ENCODE results near the gene PRKG1.
"Not testable (repeated sequence)": the region's sequence is repeated elsewhere in the genome, so short reads cannot be mapped to it uniquely, and the experiment has no call there.

The PRKG1 gene

GRCh38 chr10:51231754-51232153, 157.5 kb downstream of the PRKG1 start:
- no peak for DNase-seq

- DNase-seq, result no peak
Observed at GRCh38 chr10:51233337-51234100, 159.2 kb downstream of the PRKG1 start.

DNA sequence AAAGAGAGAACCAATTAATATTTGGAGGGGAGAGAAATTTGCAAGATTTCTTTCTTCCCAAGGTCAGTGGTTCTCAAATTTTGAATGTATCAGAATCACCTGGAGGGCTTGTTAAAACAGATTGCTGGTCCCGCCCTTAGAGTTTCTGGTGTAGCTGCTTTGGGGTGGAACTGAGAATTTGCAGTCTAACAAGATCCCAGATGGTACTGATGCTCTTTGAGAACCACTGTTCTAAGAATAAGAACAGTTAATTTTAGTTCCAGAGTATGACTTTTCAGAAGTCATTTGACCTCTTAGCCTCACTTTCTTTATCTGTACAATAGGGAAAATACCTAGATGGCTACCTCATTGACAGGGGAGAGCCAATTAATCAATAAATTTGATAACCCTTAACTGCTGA, 161.6 kb downstream of the PRKG1 start:
- DNase-seq, result no peak

GRCh38 chr10:51239006-51239405, 164.7 kb downstream of the PRKG1 start:
- DNase-seq, result no peak

DNA sequence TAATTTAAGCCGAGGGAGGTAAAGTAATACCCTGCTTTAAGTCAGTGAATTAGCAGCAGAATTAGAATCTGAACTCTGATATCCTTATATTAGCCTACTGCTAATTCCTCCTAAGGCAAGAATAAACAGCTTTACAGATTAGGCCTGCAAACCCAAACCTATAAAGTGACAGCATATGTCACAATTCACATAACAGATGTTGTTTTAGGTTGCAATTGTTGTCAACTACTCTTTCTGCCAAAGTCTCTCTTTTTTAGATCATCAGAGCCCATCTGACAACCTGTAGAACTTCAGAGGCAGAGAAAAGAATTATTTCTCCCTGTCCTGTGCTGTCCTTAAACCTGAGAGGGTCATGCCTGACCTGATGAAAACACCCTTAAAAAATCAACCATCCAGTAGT, 167.2 kb downstream of the PRKG1 start:
- DNase-seq, result no peak

- DNase-seq, result no peak
Observed at GRCh38 chr10:51242393-51242792, 168.1 kb downstream of the PRKG1 start.

DNA sequence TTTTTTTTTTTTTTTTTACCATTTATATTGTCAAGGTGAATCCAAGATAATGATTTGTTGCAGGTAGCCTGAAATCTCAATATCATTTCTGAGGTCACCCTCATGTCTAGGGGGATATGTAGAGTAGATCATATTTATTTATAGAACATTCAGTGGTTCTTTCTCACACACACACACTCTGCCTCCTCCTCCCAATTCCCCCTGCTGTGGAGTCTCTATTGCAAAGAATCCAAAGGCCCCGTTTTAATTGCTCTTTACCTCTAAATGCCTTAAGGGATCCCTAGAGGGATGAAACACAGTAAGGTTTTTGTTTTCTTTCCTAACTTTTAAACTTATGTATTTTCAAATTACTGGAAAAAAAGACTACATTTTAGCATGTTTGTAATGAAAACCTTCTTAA, 170.0 kb downstream of the PRKG1 start:
- no peak for DNase-seq

DNA sequence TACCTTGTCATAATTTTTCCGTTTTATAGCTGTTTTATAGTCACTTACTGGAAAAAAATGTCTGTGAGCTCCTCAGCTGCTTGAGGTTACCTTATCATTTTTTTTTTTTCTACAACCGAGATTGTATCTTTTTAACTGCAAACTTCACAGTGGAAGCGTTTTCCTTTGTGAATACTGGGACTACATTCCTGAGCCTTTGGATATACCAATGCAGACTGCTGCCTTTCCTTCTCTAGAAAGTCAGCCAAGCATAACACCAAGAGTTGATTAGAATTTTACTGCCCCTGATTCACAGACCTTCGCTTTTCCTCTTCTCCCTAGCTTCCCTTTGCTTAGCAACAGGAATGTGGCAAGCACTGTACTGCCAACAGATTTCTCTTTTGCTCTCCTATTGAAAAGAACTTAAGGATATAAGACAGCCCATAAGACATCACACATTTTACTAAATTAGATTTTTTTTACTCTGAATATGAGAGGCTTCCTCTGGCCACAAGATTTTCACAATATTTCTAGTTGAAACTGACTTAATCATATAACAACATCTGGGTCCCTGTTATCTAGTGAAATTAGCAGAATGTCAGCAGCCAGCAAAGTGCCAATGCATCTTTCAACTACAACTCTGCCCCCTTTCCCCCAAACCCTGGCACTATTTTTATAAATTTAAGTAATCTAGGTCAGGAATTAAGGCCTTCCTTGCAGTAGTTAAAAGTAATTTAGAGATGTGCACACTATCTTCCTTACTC, 170.6 kb downstream of the PRKG1 start:
- DNase-seq, result no peak

DNA sequence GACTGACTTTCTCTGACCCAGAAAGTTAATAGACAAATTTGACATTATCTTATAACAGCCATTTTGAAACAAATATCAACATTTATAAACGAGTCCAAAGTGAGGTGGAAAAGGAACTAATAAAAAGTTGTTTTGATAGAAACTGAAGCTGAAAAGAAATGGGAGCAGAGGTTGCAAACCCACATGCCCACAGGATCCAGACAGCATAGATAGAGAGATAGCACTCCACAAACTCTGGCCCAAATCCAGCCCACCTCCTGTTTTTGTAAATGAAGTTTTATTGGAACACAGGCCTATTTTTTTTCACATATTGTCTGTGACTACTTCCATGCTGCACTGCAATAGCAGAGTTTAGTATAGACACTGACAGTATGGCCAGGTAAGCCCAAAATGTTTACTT, 171.9 kb downstream of the PRKG1 start:
- no peak for DNase-seq

DNA sequence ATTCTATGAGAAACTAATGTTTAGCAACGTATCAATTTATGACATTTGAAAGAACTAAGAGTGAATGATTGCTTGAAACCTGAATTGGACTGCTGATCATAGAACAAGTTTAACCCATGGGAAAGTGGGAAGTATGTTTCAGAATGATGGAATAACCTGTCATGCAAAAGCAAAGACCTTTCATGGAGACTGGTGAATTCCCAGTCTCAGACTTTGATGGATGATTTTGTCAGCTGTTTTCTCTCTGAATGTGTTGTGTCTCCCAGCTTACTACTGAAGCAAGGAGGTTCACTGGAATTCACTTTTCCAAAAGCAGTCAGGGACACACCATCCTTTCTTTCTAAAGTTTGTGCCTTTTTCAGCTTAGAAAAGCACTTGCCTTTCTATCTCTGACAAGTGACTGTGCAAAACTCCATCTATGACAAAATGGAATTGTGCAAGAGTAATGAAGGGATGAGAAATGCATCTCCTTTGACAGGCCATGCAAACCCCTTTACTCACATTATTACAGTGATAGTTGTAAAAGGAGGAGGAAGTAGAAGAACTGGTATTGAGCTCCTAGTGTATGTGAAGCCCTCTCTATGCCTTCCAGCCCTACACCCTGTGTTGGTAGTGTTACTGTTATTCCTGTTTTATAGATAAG, 176.1 kb downstream of the PRKG1 start:
- DNase-seq, result no peak

- DNase-seq, result no peak
Observed at GRCh38 chr10:51251110-51251509, 176.8 kb downstream of the PRKG1 start.

GRCh38 chr10:51255381-51255780, 181.1 kb downstream of the PRKG1 start:
- DNase-seq, result no peak

DNA sequence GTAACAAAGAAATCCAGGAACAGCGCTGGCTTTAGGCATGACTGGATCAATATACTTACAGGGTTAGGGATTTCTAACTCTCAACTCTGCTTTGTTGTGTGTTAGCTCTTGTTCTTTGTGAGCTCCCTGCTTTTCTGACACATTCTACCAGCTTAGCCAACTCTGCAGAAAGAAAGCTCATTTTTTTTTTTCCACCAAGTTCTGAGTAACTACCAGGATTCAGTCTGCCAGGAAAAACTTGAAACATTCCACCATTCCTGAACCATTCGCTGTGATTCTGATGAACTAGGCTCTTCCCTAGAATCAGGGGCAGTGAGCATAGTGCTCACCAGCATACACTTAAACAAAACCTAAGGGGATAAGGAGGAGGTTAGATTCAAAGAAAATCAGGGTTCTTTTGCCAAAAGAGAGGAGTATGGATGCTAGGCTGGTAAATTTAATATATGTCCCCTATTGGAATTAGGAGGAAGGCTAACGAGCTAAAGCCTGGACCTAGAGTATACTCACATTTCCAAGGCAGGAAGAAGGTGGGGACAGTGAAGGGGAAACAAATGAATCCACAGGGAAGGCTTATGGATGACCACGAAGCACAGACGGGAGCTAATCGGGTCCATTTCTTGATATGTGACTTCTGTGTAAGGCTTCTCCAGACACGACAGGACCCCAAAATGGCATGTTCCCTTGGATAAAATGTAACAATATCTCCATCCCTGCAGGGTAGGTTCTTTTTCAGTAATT, 183.4 kb downstream of the PRKG1 start:
- DNase-seq, result no peak

GRCh38 chr10:51260376-51260775, 186.1 kb downstream of the PRKG1 start:
- no peak for DNase-seq

GRCh38 chr10:51266496-51266895, 192.2 kb downstream of the PRKG1 start:
- DNase-seq, result no peak

- not testable (repeated sequence) for DNase-seq
Observed at GRCh38 chr10:51267980-51268570, 193.8 kb downstream of the PRKG1 start.

GRCh38 chr10:51269821-51270220, 195.5 kb downstream of the PRKG1 start:
- DNase-seq, result no peak

DNA sequence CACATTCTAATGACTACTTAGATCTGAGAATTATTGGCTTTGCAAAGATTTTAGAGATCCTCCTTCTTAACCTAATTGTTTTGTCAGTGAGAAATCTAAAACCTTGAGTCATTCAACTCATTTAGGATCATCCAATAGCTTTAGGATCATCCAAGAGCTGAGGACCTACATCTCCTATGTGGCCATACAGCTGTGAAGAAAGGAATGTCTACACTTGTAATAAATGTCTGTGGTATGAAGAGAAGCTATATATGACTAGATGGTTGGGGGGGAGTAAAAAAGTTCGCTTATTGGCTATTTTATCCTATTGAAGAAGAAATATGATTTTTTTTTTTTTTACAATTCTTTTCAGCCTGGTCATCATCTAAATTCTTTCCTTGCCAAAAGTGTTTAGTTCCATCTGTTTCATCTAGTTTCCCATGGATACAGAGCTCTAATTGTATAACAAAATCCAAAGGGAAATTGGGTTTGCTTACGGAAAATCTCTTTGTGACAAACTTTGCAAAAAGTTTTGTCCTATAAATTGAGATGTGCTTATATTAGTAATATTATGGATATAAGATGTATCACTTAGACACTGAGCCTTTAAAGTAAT, 196.7 kb downstream of the PRKG1 start:
- no peak for DNase-seq

DNA sequence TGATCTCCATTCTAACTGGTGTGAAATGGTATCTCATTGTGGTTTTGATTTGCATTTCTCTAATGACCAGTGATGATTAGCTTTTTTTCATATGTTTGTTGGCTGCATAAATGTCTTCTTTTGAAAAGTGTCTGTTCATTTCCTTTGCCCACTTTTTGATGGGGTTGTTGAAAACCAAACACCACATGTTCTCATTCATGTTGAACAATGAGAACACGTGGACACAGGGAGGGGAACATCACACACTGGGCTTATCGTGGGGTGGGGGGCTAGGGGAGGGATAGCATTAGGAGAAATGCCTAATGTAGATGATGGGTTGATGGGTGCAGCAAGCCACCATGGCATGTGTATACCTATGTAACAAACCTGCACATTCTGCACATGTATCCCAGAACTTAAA, 197.8 kb downstream of the PRKG1 start:
- not testable (repeated sequence) for DNase-seq

DNA sequence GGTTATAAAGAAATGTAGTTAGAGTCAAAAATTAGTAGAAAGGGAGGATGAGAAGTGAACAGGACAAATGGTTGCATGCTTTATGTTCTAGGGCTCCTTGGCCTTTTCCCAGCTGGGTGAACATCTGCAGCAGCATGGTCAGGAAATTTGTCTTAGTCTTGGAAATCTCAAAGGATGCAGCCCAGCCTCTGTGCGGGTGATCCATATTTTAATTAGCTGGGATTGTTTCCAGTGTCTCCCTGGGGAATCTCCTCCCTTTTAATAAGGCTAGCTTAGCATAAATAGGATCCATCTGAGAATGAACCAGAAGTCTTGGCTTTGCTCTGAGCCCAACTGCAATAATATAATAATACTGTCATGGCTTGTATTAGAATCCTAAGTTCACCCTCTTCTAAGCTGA, 198.3 kb downstream of the PRKG1 start:
- no peak for DNase-seq

- DNase-seq, result no peak
Observed at GRCh38 chr10:51273574-51273973, 199.3 kb downstream of the PRKG1 start.

DNA sequence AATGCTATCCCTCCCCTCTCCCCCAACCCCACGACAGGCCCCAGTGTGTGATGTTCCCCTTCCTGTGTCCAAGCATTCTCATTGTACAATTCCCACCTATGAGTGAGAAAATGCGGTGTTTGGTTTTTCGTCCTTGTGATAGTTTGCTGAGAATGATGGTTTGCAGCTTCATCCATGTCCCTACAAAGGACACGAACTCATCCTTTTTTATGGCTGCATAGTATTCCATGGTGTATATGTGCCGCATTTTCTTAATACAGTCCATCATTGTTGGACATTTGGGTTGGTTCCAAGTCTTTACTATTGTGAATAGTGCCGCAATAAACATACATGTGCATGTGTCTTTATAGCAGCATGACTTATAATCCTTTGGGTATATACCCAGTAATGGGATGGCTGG, 201.8 kb downstream of the PRKG1 start:
- not testable (repeated sequence) for DNase-seq
